NAMALWA (cell line): ENCODE measurements around the gene EIF4EBP2.

ENCODE experiments used
- DNase-seq: peaks from one replicate; pipeline ENCODE4 v3.0.0-alpha.2; 2015; ENCODE audit warnings: low spot score

Gene EIF4EBP2

GRCh38 chr10:70379581-70380176, 24.3 kb upstream of the EIF4EBP2 start:
- DNase-seq = peak; percentile 22

- no peak for DNase-seq
These were observed 23.4 kb upstream of the EIF4EBP2 start for GRCh38 chr10:70380350-70381135.

- no peak for DNase-seq
These were observed 22.2 kb upstream of the EIF4EBP2 start for GRCh38 chr10:70381471-70382421.

GRCh38 chr10:70391654-70392053, 12.3 kb upstream of the EIF4EBP2 start:
- no peak for DNase-seq

- DNase-seq = no peak
These were observed 7.8 kb upstream of the EIF4EBP2 start for GRCh38 chr10:70396140-70396539.

- DNase-seq = no peak
These were observed 4.8 kb upstream of the EIF4EBP2 start for GRCh38 chr10:70399177-70399576.

- DNase-seq = no peak
These were observed 386 bp upstream of the EIF4EBP2 start for GRCh38 chr10:70403483-70404035.

GRCh38 chr10:70404787-70405036, 767 bp downstream of the EIF4EBP2 start:
- no peak for DNase-seq

- DNase-seq = peak; percentile 16
These were observed 1.3 kb downstream of the EIF4EBP2 start for GRCh38 chr10:70405037-70405824.

GRCh38 chr10:70409772-70410171, 5.8 kb downstream of the EIF4EBP2 start:
- DNase-seq = no peak

- DNase-seq = no peak
These were observed 6.7 kb downstream of the EIF4EBP2 start for GRCh38 chr10:70410608-70411007.

GRCh38 chr10:70412356-70412755, 8.4 kb downstream of the EIF4EBP2 start:
- no peak for DNase-seq

GRCh38 chr10:70417568-70417967, 13.6 kb downstream of the EIF4EBP2 start:
- DNase-seq = no peak

- DNase-seq = no peak
These were observed 14.3 kb downstream of the EIF4EBP2 start for GRCh38 chr10:70418229-70418628.

- no peak for DNase-seq
These were observed 14.8 kb downstream of the EIF4EBP2 start for GRCh38 chr10:70418713-70419112.

GRCh38 chr10:70424320-70424719, 20.4 kb downstream of the EIF4EBP2 start:
- DNase-seq = no peak

GRCh38 chr10:70425096-70425495, 21.2 kb downstream of the EIF4EBP2 start:
- no peak for DNase-seq

GRCh38 chr10:70426823-70427222, 22.9 kb downstream of the EIF4EBP2 start:
- no peak for DNase-seq

GRCh38 chr10:70430493-70431445, 26.8 kb downstream of the EIF4EBP2 start:
- DNase-seq = no peak

- no peak for DNase-seq
These were observed 28.2 kb downstream of the EIF4EBP2 start for GRCh38 chr10:70432101-70432500.
